ENCODE data around the gene MALT1. TPM values are rescaled to one million over a fixed set of nuclear protein-coding genes. Genes with fewer than 3 reads are reported as not detected.

Gene MALT1
- total RNA-seq, 1 experiment from 2014 or later: 24.2 TPM

- BruUV-seq (replicated peaks): no TSS peak
- Histone ChIP-seq H3K4me3 (ENCODE audit: low read length) (no peak overlapping the region), H3K4me2 (ENCODE audit: low read length) (no peak overlapping the region), H3K27me3 (ENCODE audit: low read length) (no peaks in the 10 kb centered on the region), H3K36me3 (ENCODE audit: low read depth, low read length) (peaks cover 10% of the 10 kb centered on the region), H4K20me1 (ENCODE audit: low read length) (no peaks in the 10 kb centered on the region), H3K27ac (ENCODE audit: low read length) (no peak overlapping the region), H3K9me3 (ENCODE audit: low read length) (no peaks in the 10 kb centered on the region), H3K79me2 (ENCODE audit: low read length) (peaks cover 4% of the 10 kb centered on the region), H3F3A (ENCODE audit: low read length, unreplicated experiment) (no peaks in the 10 kb centered on the region), H3K9ac (ENCODE audit: low read length) (no peak overlapping the region), H3K9me2 (replicated peaks; ENCODE audit: low read length) (no peaks in the 10 kb centered on the region), H3K4me1 (ENCODE audit: insufficient read depth, low read length) (no peaks in the 10 kb centered on the region), H2AFZ (ENCODE audit: low read length) (no peak overlapping the region)
- CTCF ChIA-PET: interaction anchor here (0.6 kb wide), 1 partner anchor 300 kb away, joined by 9 read pairs; no protein-coding TSS in a partner anchor
- intact Hi-C loops (cut with micrococcal nuclease): no loop called here
- POLR2A ChIA-PET (ENCODE audit: unreplicated experiment): no interaction called here
- DNase-seq: no peak
- TF ChIP-seq EZH2phosphoT487 (IDR thresholded peaks at IDR 0.05; ENCODE audit: borderline replicate concordance, low read length): no peak
- no peak for TF ChIP-seq CTCF (conservative IDR thresholded peaks at IDR 0.05; ENCODE audit: low read depth, low read length)
- TF ChIP-seq EZH2 (IDR thresholded peaks at IDR 0.05; ENCODE audit: low read length, unreplicated experiment): no peak
- ATAC-seq: no peak
Measured at GRCh38 chr18:58692422-58693185, 21.3 kb downstream of the MALT1 start.

GRCh38 chr18:58694221-58694620, 23.0 kb downstream of the MALT1 start:
- Histone ChIP-seq H3K4me2 (ENCODE audit: low read length) (no peak overlapping the region), H3K9ac (ENCODE audit: low read length) (no peak overlapping the region), H3K9me3 (ENCODE audit: low read length) (no peaks in the 10 kb centered on the region), H2AFZ (ENCODE audit: low read length) (no peak overlapping the region), H3K27ac (ENCODE audit: low read length) (no peak overlapping the region), H3K4me3 (ENCODE audit: low read length) (no peak overlapping the region), H3K27me3 (ENCODE audit: low read length) (no peaks in the 10 kb centered on the region), H4K20me1 (ENCODE audit: low read length) (no peaks in the 10 kb centered on the region), H3K9me2 (replicated peaks; ENCODE audit: low read length) (no peaks in the 10 kb centered on the region), H3K4me1 (ENCODE audit: insufficient read depth, low read length) (no peaks in the 10 kb centered on the region), H3K79me2 (ENCODE audit: low read length) (peaks cover 4% of the 10 kb centered on the region), H3F3A (ENCODE audit: low read length, unreplicated experiment) (no peaks in the 10 kb centered on the region), H3K36me3 (ENCODE audit: low read depth, low read length) (peaks cover 10% of the 10 kb centered on the region)
- POLR2A ChIA-PET (ENCODE audit: unreplicated experiment): no interaction called here
- no TSS peak for BruUV-seq (replicated peaks)
- CTCF ChIA-PET: no interaction called here
- DNase-seq: no peak
- TF ChIP-seq EZH2phosphoT487 (IDR thresholded peaks at IDR 0.05; ENCODE audit: borderline replicate concordance, low read length) (no peak), CTCF (conservative IDR thresholded peaks at IDR 0.05; ENCODE audit: low read depth, low read length) (no peak), EZH2 (IDR thresholded peaks at IDR 0.05; ENCODE audit: low read length, unreplicated experiment) (no peak)
- intact Hi-C loops (cut with micrococcal nuclease): no loop called here
- no peak for ATAC-seq

All from PC-3 (cell line).